Neural crest cell (in vitro differentiated cells): Measurements from ENCODE around the gene ERCC6L2. TPM values are rescaled to one million over a fixed set of nuclear protein-coding genes. Genes with fewer than 3 reads are reported as not detected.

Experiments
- DNase-seq: peaks from one replicate; pipeline ENCODE4 v3.0.0; 2021; ENCODE audit warnings: low read depth, mixed read lengths, low spot score
- H3K27ac Mint-ChIP-seq: one replicate; pipeline ENCODE4 v1.8.0; 2021; ENCODE audit warnings: mild to moderate bottlenecking, mixed read lengths; ENCODE audit not compliant: unreplicated experiment
- H3K27me3 Mint-ChIP-seq: 2 replicates; pipeline ENCODE4 v1.8.0; 2021; ENCODE audit warnings: low read depth, mild to moderate bottlenecking, mixed read lengths
- H3K36me3 Mint-ChIP-seq: 2 replicates; pipeline ENCODE4 v1.8.0; 2021; ENCODE audit warnings: low read depth, mild to moderate bottlenecking, mixed read lengths
- H3K4me1 Mint-ChIP-seq: 2 replicates; pipeline ENCODE4 v1.8.0; 2021; ENCODE audit warnings: mixed read lengths
- H3K4me3 Mint-ChIP-seq: one replicate; pipeline ENCODE4 v1.8.0; 2021; ENCODE audit warnings: mild to moderate bottlenecking, mixed read lengths
- H3K9me3 Mint-ChIP-seq: 2 replicates; pipeline ENCODE4 v1.8.0; 2021; ENCODE audit warnings: mixed read lengths
- CTCF ChIP-seq: fragments of 200-600 bp; sonication (generic); conservative IDR thresholded peaks from 2 replicates; pipeline ENCODE4 v1.5.0; 2021; ENCODE audit warnings: antibody characterized with exemption, mild to moderate bottlenecking
- total RNA-seq: library from RNA; stranded (reverse); gene quantifications from 2 replicates; pipeline ENCODE4 v1.2.1, GENCODE V29; 2021

Gene ERCC6L2
- total RNA-seq, 1 donor from 2014 or later: 58.1 TPM

GRCh38 chr9:95833546-95834178 lies 41.8 kb upstream of the ERCC6L2 start:
- DNase-seq: no peak
- H3K9me3 Mint-ChIP-seq: no peaks in the 10 kb centered on the region
- H3K27ac Mint-ChIP-seq: no peak overlapping the region

GRCh38 chr9:95834281-95834907 lies 41.1 kb upstream of the ERCC6L2 start:
- DNase-seq: no peak
- TF ChIP-seq CTCF: no peak
- no peaks in the 10 kb centered on the region for H3K9me3 Mint-ChIP-seq
- no peaks in the 10 kb centered on the region for H3K36me3 Mint-ChIP-seq
- H3K27ac Mint-ChIP-seq: no peak overlapping the region
- peaks cover 5% of the 10 kb centered on the region for H3K4me1 Mint-ChIP-seq
- no peak overlapping the region for H3K4me3 Mint-ChIP-seq
- no peaks in the 10 kb centered on the region for H3K27me3 Mint-ChIP-seq

More at GRCh38 chr9:95833546-95834178, 41.8 kb upstream of the ERCC6L2 start:
- no peak overlapping the region for H3K4me3 Mint-ChIP-seq
- peaks cover 5% of the 10 kb centered on the region for H3K4me1 Mint-ChIP-seq
- no peak for TF ChIP-seq CTCF
- H3K27me3 Mint-ChIP-seq: no peaks in the 10 kb centered on the region
- no peaks in the 10 kb centered on the region for H3K36me3 Mint-ChIP-seq

GRCh38 chr9:95835393-95835792 lies 40.1 kb upstream of the ERCC6L2 start:
- Mint-ChIP-seq H3K27ac (no peak overlapping the region), H3K4me1 (peaks cover 5% of the 10 kb centered on the region)
- no peak for TF ChIP-seq CTCF

GRCh38 chr9:95836072-95836471 lies 39.4 kb upstream of the ERCC6L2 start:
- Mint-ChIP-seq H3K4me3 (no peak overlapping the region), H3K9me3 (no peaks in the 10 kb centered on the region), H3K4me1 (peaks cover 5% of the 10 kb centered on the region), H3K36me3 (no peaks in the 10 kb centered on the region), H3K27me3 (no peaks in the 10 kb centered on the region), H3K27ac (no peak overlapping the region)
- no peak for TF ChIP-seq CTCF
- DNase-seq: no peak

More at GRCh38 chr9:95835393-95835792, 40.1 kb upstream of the ERCC6L2 start:
- no peaks in the 10 kb centered on the region for H3K9me3 Mint-ChIP-seq
- H3K4me3 Mint-ChIP-seq: no peak overlapping the region
- H3K27me3 Mint-ChIP-seq: no peaks in the 10 kb centered on the region
- no peaks in the 10 kb centered on the region for H3K36me3 Mint-ChIP-seq
- DNase-seq: no peak

GRCh38 chr9:95839012-95839411 lies 36.5 kb upstream of the ERCC6L2 start:
- Mint-ChIP-seq H3K4me1 (no peaks in the 10 kb centered on the region), H3K36me3 (peaks cover 6% of the 10 kb centered on the region), H3K27ac (no peak overlapping the region), H3K4me3 (no peak overlapping the region), H3K9me3 (no peaks in the 10 kb centered on the region), H3K27me3 (no peaks in the 10 kb centered on the region)
- no peak for TF ChIP-seq CTCF
- no peak for DNase-seq
